Caki2 (cell line): Measurements from ENCODE around the gene TOB1. TPM values are rescaled to one million over a fixed set of nuclear protein-coding genes. Genes with fewer than 3 reads are reported as not detected.
A peak's percentile ranks its signal among the peaks of the same experiment; 100 is the strongest.
"Not testable (repeated sequence)": the region's sequence is repeated elsewhere in the genome, so short reads cannot be mapped to it uniquely, and the experiment has no call there.

Experiments
- DNase-seq: peaks from one replicate; pipeline ENCODE4 v3.0.0-alpha.2; 2015; ENCODE audit warnings: low read depth
- in situ Hi-C: cut with HindIII; loops from 2 replicates; pipeline ENCODE4 v1.10.0; 2016; ENCODE audit warnings: low sequenced_read_pairs, low pct_unique_long_range_greater_than_20kb, mixed read lengths
- total RNA-seq: library from RNA; depleted of rRNA; stranded (reverse); fragments of >200 nt; shearing (Covaris generic); gene quantifications from 2 replicates; pipeline ENCODE4 v1.2.3, GENCODE V29; 2014; ENCODE audit warnings: low replicate concordance

Gene TOB1
- total RNA-seq, 1 experiment from 2014 or later = 15.6 TPM

GRCh38 chr17:50877042-50877441, 10.9 kb upstream of the TOB1 start:
- DNase-seq, in situ Hi-C loops: not testable (repeated sequence)

- in situ Hi-C loops = no loop called here
- DNase-seq = no peak
Measured at GRCh38 chr17:50875074-50875473, 8.9 kb upstream of the TOB1 start.

- DNase-seq = no peak
- in situ Hi-C loops = no loop called here
Measured at GRCh38 chr17:50872710-50873424, 6.7 kb upstream of the TOB1 start.

GRCh38 chr17:50871898-50872297, 5.7 kb upstream of the TOB1 start:
- no peak for DNase-seq
- in situ Hi-C loops = no loop called here

- in situ Hi-C loops = no loop called here
Measured at GRCh38 chr17:50871364-50871763, 5.2 kb upstream of the TOB1 start.

GRCh38 chr17:50868602-50869001, 2.4 kb upstream of the TOB1 start:
- in situ Hi-C loops = loop anchor here (10.0 kb wide), 1 partner anchor 96 kb away; no protein-coding TSS in a partner anchor
- no peak for DNase-seq

More at GRCh38 chr17:50871364-50871763, 5.2 kb upstream of the TOB1 start:
- no peak for DNase-seq

GRCh38 chr17:50868140-50868438, 1.9 kb upstream of the TOB1 start:
- no peak for DNase-seq
- in situ Hi-C loops = loop anchor here (10.0 kb wide), 1 partner anchor 97 kb away; no protein-coding TSS in a partner anchor

- in situ Hi-C loops = loop anchor here (10.0 kb wide), 1 partner anchor 97 kb away; no protein-coding TSS in a partner anchor
- DNase-seq = peak; percentile 99
Measured at GRCh38 chr17:50867363-50868139, 1.4 kb upstream of the TOB1 start.

GRCh38 chr17:50866950-50867362, 802 bp upstream of the TOB1 start:
- DNase-seq = peak; percentile 79
- in situ Hi-C loops = loop anchor here (10.0 kb wide), 1 partner anchor 98 kb away; no protein-coding TSS in a partner anchor

GRCh38 chr17:50865868-50866260, 290 bp downstream of the TOB1 start:
- in situ Hi-C loops = loop anchor here (10.0 kb wide), 1 partner anchor 99 kb away; no protein-coding TSS in a partner anchor
- no peak for DNase-seq

- in situ Hi-C loops = loop anchor here (10.0 kb wide), 1 partner anchor 100 kb away; no protein-coding TSS in a partner anchor
Measured at GRCh38 chr17:50865060-50865867, 890 bp downstream of the TOB1 start.

GRCh38 chr17:50864747-50865059, 1.5 kb downstream of the TOB1 start:
- in situ Hi-C loops = loop anchor here (10.0 kb wide), 1 partner anchor 100 kb away; no protein-coding TSS in a partner anchor

More at GRCh38 chr17:50865060-50865867, 890 bp downstream of the TOB1 start:
- peak; percentile 54 for DNase-seq

GRCh38 chr17:50863931-50864330, 2.2 kb downstream of the TOB1 start:
- no peak for DNase-seq
- in situ Hi-C loops = loop anchor here (10.0 kb wide), 1 partner anchor 101 kb away; no protein-coding TSS in a partner anchor

More at GRCh38 chr17:50864747-50865059, 1.5 kb downstream of the TOB1 start:
- DNase-seq = no peak

GRCh38 chr17:50863221-50863843, 2.8 kb downstream of the TOB1 start:
- in situ Hi-C loops = loop anchor here (10.0 kb wide), 1 partner anchor 101 kb away; no protein-coding TSS in a partner anchor
- DNase-seq = peak; percentile 44

GRCh38 chr17:50861822-50862528, 4.2 kb downstream of the TOB1 start:
- DNase-seq = no peak
- in situ Hi-C loops = loop anchor here (10.0 kb wide), 1 partner anchor 103 kb away; no protein-coding TSS in a partner anchor

GRCh38 chr17:50861334-50861676, 4.8 kb downstream of the TOB1 start:
- in situ Hi-C loops = loop anchor here (10.0 kb wide), 1 partner anchor 103 kb away; no protein-coding TSS in a partner anchor
- no peak for DNase-seq

GRCh38 chr17:50859727-50860126, 6.4 kb downstream of the TOB1 start:
- not testable (repeated sequence) for DNase-seq

More at GRCh38 chr17:50859727-50860126, 6.4 kb downstream of the TOB1 start:
- in situ Hi-C loops = loop anchor here (10.0 kb wide), 1 partner anchor 105 kb away; no protein-coding TSS in a partner anchor
